K562 (cell line): Measurements from ENCODE around the gene POLD1. TPM values are rescaled to one million over a fixed set of nuclear protein-coding genes. Genes with fewer than 3 reads are reported as not detected.

Experiments used
- ARID1B ChIP-seq: fragments of 450-650 bp; IDR thresholded peaks from 2 replicates; pipeline ENCODE4 v1.6.1; 2016; ENCODE audit warnings: antibody characterized with exemption, mild to moderate bottlenecking, inconsistent platforms
- BRF1 ChIP-seq: IDR thresholded peaks from 3 replicates; pipeline ENCODE4 v1.6.1; 2011; ENCODE audit warnings: borderline replicate concordance, mild to moderate bottlenecking; ENCODE audit not compliant: insufficient read length; ENCODE audit errors: extremely low read depth
- CHD7 ChIP-seq: fragments of 200-600 bp; sonication (generic); IDR thresholded peaks from one replicate; pipeline ENCODE4 v1.6.1; 2012; ENCODE audit warnings: mild to moderate bottlenecking, low read depth, low read length, inconsistent platforms
- EP400 ChIP-seq: fragments of 450-650 bp; IDR thresholded peaks from 2 replicates; pipeline ENCODE4 v1.6.1; 2017; ENCODE audit warnings: antibody characterized with exemption, mild to moderate bottlenecking, moderate library complexity
- ERF ChIP-seq: fragments of 450-650 bp; formaldehyde crosslinking; IDR thresholded peaks from 2 replicates; pipeline ENCODE4 v1.4.0; 2020; ENCODE audit warnings: mild to moderate bottlenecking, mixed read lengths
- GATAD2A ChIP-seq: fragments of 450-650 bp; IDR thresholded peaks from 2 replicates; pipeline ENCODE4 v1.6.1; 2017
- HNRNPUL1 ChIP-seq: fragments of 200-400 bp; formaldehyde crosslinking; IDR thresholded peaks from 2 replicates; pipeline ENCODE4 v1.6.1; 2017; ENCODE audit warnings: low read length
- KDM4B ChIP-seq, 2 experiments: fragments of 450-650 bp in 1 of 2; sonication (generic) in 1 of 2; IDR thresholded peaks; 2 replicates each; pipeline ENCODE4 v1.6.1; 2016 to 2017; ENCODE audit warnings: borderline replicate concordance in 2 of 2, antibody characterized with exemption in 1 of 2, low read depth in 1 of 2, mild to moderate bottlenecking in 1 of 2
- NFATC3 ChIP-seq: fragments of 450-650 bp; IDR thresholded peaks from 2 replicates; pipeline ENCODE4 v1.6.1; 2017; ENCODE audit warnings: mild to moderate bottlenecking
- NFIC ChIP-seq: fragments of 450-650 bp; IDR thresholded peaks from 2 replicates; pipeline ENCODE4 v1.6.1; 2017; ENCODE audit warnings: mild to moderate bottlenecking, inconsistent platforms
- NFRKB ChIP-seq: fragments of 450-650 bp; IDR thresholded peaks from 2 replicates; pipeline ENCODE4 v1.6.1; 2016; ENCODE audit warnings: low read depth
- RAD51 ChIP-seq: fragments of 450-650 bp; IDR thresholded peaks from 2 replicates; pipeline ENCODE4 v1.7.1; 2016; ENCODE audit warnings: low read depth, mild to moderate bottlenecking, borderline replicate concordance
- RBM34 ChIP-seq: fragments of 200-400 bp; formaldehyde crosslinking; IDR thresholded peaks from 2 replicates; pipeline ENCODE4 v1.6.1; 2018; ENCODE audit warnings: low read length, borderline replicate concordance; ENCODE audit not compliant: insufficient read depth
- SAFB ChIP-seq: fragments of 200-400 bp; formaldehyde crosslinking; IDR thresholded peaks from 2 replicates; pipeline ENCODE4 v1.6.1; 2017; ENCODE audit warnings: low read depth, low read length, borderline replicate concordance
- SMARCE1 ChIP-seq: fragments of 450-650 bp; IDR thresholded peaks from 2 replicates; pipeline ENCODE4 v1.7.1; 2016; ENCODE audit warnings: mild to moderate bottlenecking
- SRSF1 ChIP-seq: fragments of 200-400 bp; formaldehyde crosslinking; IDR thresholded peaks from 2 replicates; pipeline ENCODE4 v1.6.1; 2017; ENCODE audit warnings: mild to moderate bottlenecking, low read depth, low read length, moderate library complexity
- TCF15 ChIP-seq: fragments of 250-450 bp; sonication (Bioruptor Pico); IDR thresholded peaks from 2 replicates; pipeline ENCODE4 v1.8.0; 2022; ENCODE audit warnings: moderate library complexity, mild to moderate bottlenecking, inconsistent platforms
- ZNF124 ChIP-seq: sonication (generic); formaldehyde crosslinking; IDR thresholded peaks from 2 replicates; pipeline ENCODE4 v1.8.1; 2022; ENCODE audit warnings: missing genetic modification reagents
- ZNF41 ChIP-seq: fragments of 250-450 bp; sonication (Bioruptor Pico); conservative IDR thresholded peaks from 2 replicates; pipeline ENCODE4 v1.4.0; 2020; ENCODE audit warnings: mild to moderate bottlenecking
- polyA plus RNA-seq, 8 experiments: library from polyadenylated mRNA; depleted of rRNA in 4 of 8; stranded (reverse) in 5 of 8; unstranded in 3 of 8; fragments of >200 nt; fragmentation: Nextera tagmentation in 2 of 8; fragmentation: Illumina TruSeq in 1 of 8; extraction: Ambion mirVana in 2 of 8; extraction: Trizol in 1 of 8; gene quantifications; 2 replicates each; pipeline versions ENCODE4 v1.2.1 to v1.2.3, GENCODE V29; 2011 to 2014; ENCODE audit warnings: inconsistent platforms in 1 of 8, missing spikeins in 1 of 8
- total RNA-seq, 7 experiments: library from RNA; depleted of rRNA in 6 of 7; stranded (reverse); fragments of >200 nt in 6 of 7; fragmentation: Illumina TruSeq in 2 of 7; extraction: Trizol in 2 of 7; gene quantifications; 2 replicates each; pipeline versions ENCODE4 v1.2.1 to v1.2.3, GENCODE V29; 2011 to 2021; ENCODE audit warnings: low replicate concordance in 1 of 7

Gene POLD1
- total and polyA plus RNA-seq, 9 of the 15 experiments (the other 6 are each of a cell fraction or from before 2014, with no cell fraction given) = 1.3 to 312 (median 47.8) TPM

DNA sequence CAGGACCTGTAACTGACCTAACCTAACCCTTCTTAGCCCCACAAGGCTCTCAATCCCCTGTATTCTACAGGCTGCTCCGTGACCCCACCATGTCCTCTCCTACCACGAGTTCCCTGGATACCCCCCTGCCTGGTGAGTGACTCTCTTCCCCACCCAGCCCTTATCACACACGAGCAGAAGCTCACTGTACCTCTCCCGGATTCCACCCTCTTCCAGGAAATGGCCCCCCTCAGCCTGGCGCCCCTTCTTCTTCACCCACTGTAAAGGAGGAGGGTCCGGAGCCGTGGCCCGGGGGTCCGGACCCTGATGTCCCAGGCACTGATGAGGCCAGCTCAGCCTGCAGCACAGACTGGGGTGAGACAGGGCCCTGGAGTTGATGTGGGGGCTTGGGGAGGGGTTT is 6.6 kb upstream of the POLD1 start (continued):
- TF ChIP-seq CHD7 (no peak), ZNF124 (CRISPR knock-in tag) (no peak), NFRKB (no peak), SAFB (no peak), SRSF1 (no peak), TCF15 (CRISPR knock-in tag) (no peak), ARID1B (peak; percentile 86), RBM34 (no peak), SMARCE1 (peak; percentile 34; the same call in 1 of the 2 replicates), ERF (CRISPR knock-in tag) (no peak), EP400 (no peak), NFIC (0 out of 2 replicates have a peak, but pooled peaks have one; percentile 12), GATAD2A (peak; percentile 42; the same call in 1 of the 2 replicates), HNRNPUL1 (no peak), RAD51 (no peak), KDM4B (IDR thresholded peaks at IDR 0.05; ENCODE audit: borderline replicate concordance in 2 of 2, low read depth in 1 of 2) (no peak), NFATC3 (no peak), BRF1 (no peak), ZNF41 (CRISPR knock-in tag) (no peak)
